HFFc6 (cell line): ENCODE results near the gene TMEM182. TPM values are rescaled to one million over a fixed set of nuclear protein-coding genes. Genes with fewer than 3 reads are reported as not detected.

Experiments
- DNase-seq: peaks from one replicate; pipeline ENCODE4 v3.0.0-alpha.2; 2018
- H3K27ac Mint-ChIP-seq: 2 replicates; pipeline ENCODE4 v1.8.0; 2020; ENCODE audit warnings: mild to moderate bottlenecking, mixed read lengths
- H3K27me3 Mint-ChIP-seq: 2 replicates; pipeline ENCODE4 v1.8.0; 2021; ENCODE audit warnings: mild to moderate bottlenecking, moderate library complexity, mixed read lengths; ENCODE audit not compliant: insufficient read depth
- H3K36me3 Mint-ChIP-seq: 2 replicates; pipeline ENCODE4 v1.8.0; 2021; ENCODE audit warnings: low read depth, mixed read lengths
- H3K4me1 Mint-ChIP-seq: 2 replicates; pipeline ENCODE4 v1.8.0; 2020; ENCODE audit warnings: low read depth, mixed read lengths
- H3K4me3 Mint-ChIP-seq: 2 replicates; pipeline ENCODE4 v1.8.0; 2020; ENCODE audit warnings: mild to moderate bottlenecking, moderate library complexity, mixed read lengths
- H3K9me3 Mint-ChIP-seq: 2 replicates; pipeline ENCODE4 v1.8.0; 2020; ENCODE audit warnings: mild to moderate bottlenecking, mixed read lengths
- total RNA-seq, 6 experiments: library from RNA; stranded (reverse); fragmentation: NEBNext Ultra II Directional; extraction: Animal tissue kit (Norgen Biotek cat#: 25700); gene quantifications; 2 replicates in 1 of 6; 3 replicates in 5 of 6; pipeline ENCODE4 v1.2.3, GENCODE V29; 2021
- TF ChIP-seq, protein P1 (sequence below): fragments of 200-600 bp; sonication (generic); IDR thresholded peaks from 2 replicates; pipeline ENCODE4 v1.5.0; 2021; ENCODE audit warnings: antibody characterized with exemption, mild to moderate bottlenecking

The TMEM182 gene
- total RNA-seq, 6 experiments from 2014 or later: 2.0 to 4.2 (median 2.5) TPM

DNA sequence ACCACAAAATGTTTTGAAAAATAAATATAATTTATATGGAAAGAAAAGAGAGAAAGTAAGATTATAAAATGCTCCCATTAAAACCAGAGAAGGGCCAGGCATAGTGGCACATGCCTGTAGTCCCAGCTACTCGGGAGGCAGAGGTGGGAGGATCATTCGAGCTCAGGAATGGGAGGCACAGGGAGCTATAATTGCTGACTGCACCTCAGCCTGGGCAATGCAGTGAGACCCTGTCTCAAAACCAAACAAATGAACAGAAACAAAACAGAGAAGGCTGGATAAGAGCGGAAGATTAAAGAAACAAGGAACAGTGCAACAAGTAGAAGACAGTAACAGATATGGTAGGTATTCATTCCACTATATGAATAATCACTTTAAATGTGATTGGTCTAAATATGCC, 18.6 kb upstream of the TMEM182 start:
- H3K9me3 Mint-ChIP-seq: no peaks in the 10 kb centered on the region
- no peaks in the 10 kb centered on the region for H3K4me1 Mint-ChIP-seq
- TF ChIP-seq, protein P1, sequence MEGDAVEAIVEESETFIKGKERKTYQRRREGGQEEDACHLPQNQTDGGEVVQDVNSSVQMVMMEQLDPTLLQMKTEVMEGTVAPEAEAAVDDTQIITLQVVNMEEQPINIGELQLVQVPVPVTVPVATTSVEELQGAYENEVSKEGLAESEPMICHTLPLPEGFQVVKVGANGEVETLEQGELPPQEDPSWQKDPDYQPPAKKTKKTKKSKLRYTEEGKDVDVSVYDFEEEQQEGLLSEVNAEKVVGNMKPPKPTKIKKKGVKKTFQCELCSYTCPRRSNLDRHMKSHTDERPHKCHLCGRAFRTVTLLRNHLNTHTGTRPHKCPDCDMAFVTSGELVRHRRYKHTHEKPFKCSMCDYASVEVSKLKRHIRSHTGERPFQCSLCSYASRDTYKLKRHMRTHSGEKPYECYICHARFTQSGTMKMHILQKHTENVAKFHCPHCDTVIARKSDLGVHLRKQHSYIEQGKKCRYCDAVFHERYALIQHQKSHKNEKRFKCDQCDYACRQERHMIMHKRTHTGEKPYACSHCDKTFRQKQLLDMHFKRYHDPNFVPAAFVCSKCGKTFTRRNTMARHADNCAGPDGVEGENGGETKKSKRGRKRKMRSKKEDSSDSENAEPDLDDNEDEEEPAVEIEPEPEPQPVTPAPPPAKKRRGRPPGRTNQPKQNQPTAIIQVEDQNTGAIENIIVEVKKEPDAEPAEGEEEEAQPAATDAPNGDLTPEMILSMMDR: no peak
- peaks cover 3% of the 10 kb centered on the region for H3K27me3 Mint-ChIP-seq
- no peak overlapping the region for H3K4me3 Mint-ChIP-seq
- DNase-seq: no peak
- H3K36me3 Mint-ChIP-seq: no peaks in the 10 kb centered on the region
- H3K27ac Mint-ChIP-seq: no peak overlapping the region

DNA sequence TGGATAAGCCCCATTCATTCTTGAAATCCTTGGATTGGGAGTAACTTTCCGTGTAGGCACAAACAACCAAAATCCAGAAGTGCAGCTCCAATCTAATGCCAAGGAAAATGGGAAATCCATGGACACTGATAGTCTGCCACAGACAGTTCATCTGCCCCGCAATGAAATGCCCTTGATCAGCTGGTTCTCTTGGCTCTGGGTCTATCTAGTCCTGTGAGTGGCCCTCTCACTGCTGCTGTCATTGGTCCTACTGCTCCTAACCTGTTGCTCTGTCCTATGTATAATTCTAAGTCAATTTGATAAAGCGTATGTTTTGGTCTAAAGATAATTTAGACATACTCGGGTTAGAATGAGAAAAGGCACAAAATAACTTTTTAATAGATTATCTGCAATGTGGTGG, 13.7 kb upstream of the TMEM182 start:
- Mint-ChIP-seq H3K4me3 (no peak overlapping the region), H3K36me3 (no peaks in the 10 kb centered on the region), H3K9me3 (no peaks in the 10 kb centered on the region), H3K27me3 (peaks cover 3% of the 10 kb centered on the region), H3K27ac (no peak overlapping the region), H3K4me1 (no peaks in the 10 kb centered on the region)
- TF ChIP-seq, protein P1: no peak
- DNase-seq: no peak

DNA sequence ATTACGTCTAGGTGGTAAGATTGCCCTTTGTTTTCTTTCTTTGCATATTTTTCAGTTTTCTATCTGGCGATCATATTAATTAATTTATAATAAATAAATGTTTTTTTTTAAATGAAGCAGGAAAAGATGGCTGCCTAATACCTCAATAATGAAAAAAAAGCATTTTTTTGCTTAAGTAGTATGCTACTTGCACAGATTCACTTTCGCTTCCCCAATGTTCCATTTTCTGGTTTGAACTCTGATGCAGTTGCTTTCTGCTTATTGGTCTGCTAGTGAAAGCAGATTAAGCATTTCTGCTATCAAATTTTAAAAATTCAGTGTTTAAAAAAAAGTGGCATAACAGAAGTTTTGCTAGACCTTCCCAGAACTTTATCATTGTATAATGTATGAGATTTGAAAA, 11.9 kb upstream of the TMEM182 start:
- H3K4me3 Mint-ChIP-seq: no peak overlapping the region
- H3K9me3 Mint-ChIP-seq: no peaks in the 10 kb centered on the region
- H3K36me3 Mint-ChIP-seq: no peaks in the 10 kb centered on the region
- H3K4me1 Mint-ChIP-seq: peaks cover 1% of the 10 kb centered on the region; the same call in 1 of the 2 replicates
- TF ChIP-seq, protein P1: no peak
- DNase-seq: no peak
- H3K27ac Mint-ChIP-seq: no peak overlapping the region
- H3K27me3 Mint-ChIP-seq: no peaks in the 10 kb centered on the region; the same call in 1 of the 2 replicates

DNA sequence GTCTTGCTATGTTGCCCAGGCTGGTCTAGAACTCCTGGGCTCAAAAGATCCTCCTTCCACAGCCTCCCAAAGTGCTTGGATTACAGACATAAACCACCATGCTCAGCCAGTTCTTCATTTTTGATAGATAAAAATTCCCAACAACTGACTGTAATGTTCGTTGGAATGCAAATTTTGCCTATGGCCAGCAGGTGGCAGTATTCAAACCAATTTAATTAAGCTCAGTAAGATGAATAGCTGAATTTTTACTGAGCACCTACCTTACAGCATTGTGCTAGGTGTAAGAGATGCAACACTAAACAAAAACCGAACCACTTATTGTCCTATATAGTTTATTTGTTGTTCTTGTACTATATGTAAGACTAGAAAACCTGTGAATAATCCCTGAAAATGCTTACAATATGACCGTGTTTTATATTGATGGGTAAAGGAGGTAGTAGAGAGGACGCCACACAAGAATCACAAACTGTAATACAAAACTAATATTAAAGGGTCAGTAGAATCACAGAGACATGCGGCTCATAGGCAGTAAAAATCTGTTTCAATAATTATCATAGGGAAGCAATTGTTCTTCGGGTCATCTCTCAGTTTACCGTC, 8.2 kb upstream of the TMEM182 start:
- H3K27ac Mint-ChIP-seq: no peak overlapping the region
- H3K9me3 Mint-ChIP-seq: no peaks in the 10 kb centered on the region
- no peaks in the 10 kb centered on the region for H3K36me3 Mint-ChIP-seq
- peaks cover 8% of the 10 kb centered on the region; the same call in 1 of the 2 replicates for H3K4me1 Mint-ChIP-seq
- H3K27me3 Mint-ChIP-seq: peaks cover 2% of the 10 kb centered on the region; the same call in 1 of the 2 replicates
- TF ChIP-seq, protein P1: peak; percentile 93
- peak; percentile 58 for DNase-seq
- no peak overlapping the region for H3K4me3 Mint-ChIP-seq

DNA sequence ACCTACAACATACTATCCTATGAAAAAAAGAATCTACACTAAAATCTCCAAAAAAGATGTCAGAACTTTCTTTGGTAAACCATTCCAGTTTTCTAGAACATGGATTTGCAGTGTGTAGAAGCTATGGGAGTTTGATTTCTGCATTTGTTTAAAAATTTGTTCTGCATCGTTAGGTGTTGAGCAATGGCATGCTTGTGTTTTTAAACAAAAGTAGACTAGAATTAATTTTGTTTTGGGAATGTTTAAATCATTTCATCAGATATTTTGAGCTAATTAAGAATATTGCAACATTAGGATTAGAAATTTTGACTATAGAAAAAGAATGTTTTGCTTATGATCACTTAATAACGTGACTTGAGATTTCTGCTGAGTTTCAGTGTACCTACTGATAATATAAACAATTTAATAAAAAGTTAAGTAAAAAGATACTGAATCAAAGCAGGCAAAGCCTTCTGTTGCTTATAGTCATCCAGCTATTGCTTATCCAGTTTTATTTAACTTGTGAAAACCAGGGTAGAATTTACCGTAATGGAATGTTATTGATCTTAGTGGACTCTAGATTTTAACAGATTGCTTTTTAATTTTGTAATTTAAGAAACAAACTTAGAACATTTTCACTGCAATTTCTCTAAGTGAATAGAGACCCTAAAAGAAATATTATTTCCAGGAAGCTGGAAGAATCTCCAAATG, 7.2 kb upstream of the TMEM182 start:
- Mint-ChIP-seq H3K27ac (no peak overlapping the region), H3K27me3 (peaks cover 2% of the 10 kb centered on the region; the same call in 1 of the 2 replicates), H3K36me3 (no peaks in the 10 kb centered on the region), H3K9me3 (no peaks in the 10 kb centered on the region), H3K4me1 (peaks cover 8% of the 10 kb centered on the region; the same call in 1 of the 2 replicates), H3K4me3 (no peak overlapping the region)
- TF ChIP-seq, protein P1: no peak
- no peak for DNase-seq
